ENCODE data around the gene C2CD4D. TPM values are rescaled to one million over a fixed set of nuclear protein-coding genes. Genes with fewer than 3 reads are reported as not detected.
A peak's percentile ranks its signal among the peaks of the same experiment; 100 is the strongest.
"Not testable (repeated sequence)": the region's sequence is repeated elsewhere in the genome, so short reads cannot be mapped to it uniquely, and the experiment has no call there.

Gene C2CD4D
- 0.78 TPM for polyA plus RNA-seq
- long read RNA-seq, donor 1 = 0 reads
- long read RNA-seq, donor 2 = 0 reads
- long read RNA-seq, donor 3 = 0 reads
- long read RNA-seq, donor 4 = 0 reads
- long read RNA-seq, donor 5 = 0 reads
- long read RNA-seq, donor 6 = 0 reads
- long read RNA-seq, donor 7 = 0 reads
- long read RNA-seq, donor 8 = 0 reads
- long read RNA-seq, donor 9 = 0 reads
- long read RNA-seq, donor 10 = 0 reads
- long read RNA-seq, donor 11 = 0 reads

GRCh38 chr1:151839457-151840403 lies at the start of gene C2CD4D:
C2CD4D (minus strand) TSS chr1:151839820; CDS start chr1:151838989, 831 bp downstream.
- Histone ChIP-seq H3K4me1 (ENCODE audit: control insufficient read depth, insufficient read depth, low read length) (peaks cover 25% of the 10 kb centered on the region), H3K4me3 (ENCODE audit: low read length) (peak within 1 kb of the TSS; percentile 47), H3K36me3 (ENCODE audit: control insufficient read depth, insufficient read depth, low read length) (no peaks in the 10 kb centered on the region), H3K27ac (ENCODE audit: low read length) (peak within 1 kb of the TSS; percentile 70), H3K9me3 (ENCODE audit: control insufficient read depth, low read depth, low read length) (peaks cover 4% of the 10 kb centered on the region), H3K27me3 (ENCODE audit: control insufficient read depth, insufficient read depth, low read length) (peaks cover 30% of the 10 kb centered on the region)
- DNase-seq = peak; percentile 78 to 92
- no CpG with 5 or more reads among the region's 47 CpGs for WGBS (ENCODE audit: insufficient coverage, low lambda C conversion rate)

- Histone ChIP-seq H3K9me3 (ENCODE audit: control insufficient read depth, low read depth, low read length) (no peaks in the 10 kb centered on the region), H3K4me3 (ENCODE audit: low read length) (no peak overlapping the region), H3K36me3 (ENCODE audit: control insufficient read depth, insufficient read depth, low read length) (peaks cover 35% of the 10 kb centered on the region), H3K4me1 (ENCODE audit: control insufficient read depth, insufficient read depth, low read length) (no peaks in the 10 kb centered on the region), H3K27ac (ENCODE audit: low read length) (no peak overlapping the region), H3K27me3 (ENCODE audit: control insufficient read depth, insufficient read depth, low read length) (no peaks in the 10 kb centered on the region)
- no peak for DNase-seq
- no CpG with 5 or more reads among the region's 2 CpGs for WGBS (ENCODE audit: insufficient coverage, low lambda C conversion rate)
These were observed 49.5 kb upstream of the C2CD4D start for GRCh38 chr1:151888972-151889570.

- no peak for DNase-seq
These were observed 47.4 kb upstream of the C2CD4D start for GRCh38 chr1:151887028-151887427.

GRCh38 chr1:151885479-151885878 lies 45.9 kb upstream of the C2CD4D start:
- H3K27ac ChIP-seq (ENCODE audit: low read length) = no peak overlapping the region
- WGBS (ENCODE audit: insufficient coverage, low lambda C conversion rate) = no CpG with 5 or more reads among the region's 1 CpG
- no peaks in the 10 kb centered on the region for H3K4me1 ChIP-seq (ENCODE audit: control insufficient read depth, insufficient read depth, low read length)
- no peak overlapping the region for H3K4me3 ChIP-seq (ENCODE audit: low read length)
- H3K36me3 ChIP-seq (ENCODE audit: control insufficient read depth, insufficient read depth, low read length) = peaks cover 22% of the 10 kb centered on the region
- no peaks in the 10 kb centered on the region for H3K9me3 ChIP-seq (ENCODE audit: control insufficient read depth, low read depth, low read length)
- DNase-seq = no peak
- no peaks in the 10 kb centered on the region for H3K27me3 ChIP-seq (ENCODE audit: control insufficient read depth, insufficient read depth, low read length)

More at GRCh38 chr1:151887028-151887427, 47.4 kb upstream of the C2CD4D start:
- Histone ChIP-seq H3K4me3 (ENCODE audit: low read length) (no peak overlapping the region), H3K9me3 (ENCODE audit: control insufficient read depth, low read depth, low read length) (no peaks in the 10 kb centered on the region), H3K4me1 (ENCODE audit: control insufficient read depth, insufficient read depth, low read length) (no peaks in the 10 kb centered on the region), H3K36me3 (ENCODE audit: control insufficient read depth, insufficient read depth, low read length) (peaks cover 26% of the 10 kb centered on the region), H3K27ac (ENCODE audit: low read length) (no peak overlapping the region), H3K27me3 (ENCODE audit: control insufficient read depth, insufficient read depth, low read length) (no peaks in the 10 kb centered on the region)
- WGBS (ENCODE audit: insufficient coverage, low lambda C conversion rate) = no CpG with 5 or more reads among the region's 1 CpG

- H3K4me1 ChIP-seq (ENCODE audit: control insufficient read depth, insufficient read depth, low read length); H3K27ac ChIP-seq (ENCODE audit: low read length); H3K9me3 ChIP-seq (ENCODE audit: control insufficient read depth, low read depth, low read length); H3K27me3 ChIP-seq (ENCODE audit: control insufficient read depth, insufficient read depth, low read length); H3K4me3 ChIP-seq (ENCODE audit: low read length); DNase-seq: not testable (repeated sequence)
- H3K36me3 ChIP-seq (ENCODE audit: control insufficient read depth, insufficient read depth, low read length) = peaks cover 20% of the 10 kb centered on the region
- WGBS (ENCODE audit: insufficient coverage, low lambda C conversion rate) = 100% methylated on average over 2 of the region's 5 CpGs
These were observed 45.3 kb upstream of the C2CD4D start for GRCh38 chr1:151884879-151885278.

- DNase-seq = not testable (repeated sequence)
- WGBS (ENCODE audit: insufficient coverage, low lambda C conversion rate) = no CpG with 5 or more reads among the region's 3 CpGs
- H3K36me3 ChIP-seq (ENCODE audit: control insufficient read depth, insufficient read depth, low read length) = peaks cover 20% of the 10 kb centered on the region
These were observed 44.8 kb upstream of the C2CD4D start for GRCh38 chr1:151884445-151884844.

GRCh38 chr1:151883898-151884297 lies 44.3 kb upstream of the C2CD4D start:
- H3K4me3 ChIP-seq (ENCODE audit: low read length); H3K27ac ChIP-seq (ENCODE audit: low read length); H3K4me1 ChIP-seq (ENCODE audit: control insufficient read depth, insufficient read depth, low read length); H3K27me3 ChIP-seq (ENCODE audit: control insufficient read depth, insufficient read depth, low read length); H3K9me3 ChIP-seq (ENCODE audit: control insufficient read depth, low read depth, low read length); DNase-seq: not testable (repeated sequence)
- WGBS (ENCODE audit: insufficient coverage, low lambda C conversion rate) = no CpG with 5 or more reads among the region's 4 CpGs
- peaks cover 16% of the 10 kb centered on the region for H3K36me3 ChIP-seq (ENCODE audit: control insufficient read depth, insufficient read depth, low read length)

More at GRCh38 chr1:151884445-151884844, 44.8 kb upstream of the C2CD4D start:
- H3K4me3 ChIP-seq (ENCODE audit: low read length); H3K9me3 ChIP-seq (ENCODE audit: control insufficient read depth, low read depth, low read length); H3K27ac ChIP-seq (ENCODE audit: low read length); H3K4me1 ChIP-seq (ENCODE audit: control insufficient read depth, insufficient read depth, low read length); H3K27me3 ChIP-seq (ENCODE audit: control insufficient read depth, insufficient read depth, low read length): not testable (repeated sequence)

- not testable (repeated sequence) for H3K4me1 ChIP-seq (ENCODE audit: control insufficient read depth, insufficient read depth, low read length); H3K27ac ChIP-seq (ENCODE audit: low read length); H3K4me3 ChIP-seq (ENCODE audit: low read length); H3K9me3 ChIP-seq (ENCODE audit: control insufficient read depth, low read depth, low read length); H3K27me3 ChIP-seq (ENCODE audit: control insufficient read depth, insufficient read depth, low read length); DNase-seq
- H3K36me3 ChIP-seq (ENCODE audit: control insufficient read depth, insufficient read depth, low read length) = peaks cover 17% of the 10 kb centered on the region
- WGBS (ENCODE audit: insufficient coverage, low lambda C conversion rate) = no CpG with 5 or more reads among the region's 5 CpGs
These were observed 43.3 kb upstream of the C2CD4D start for GRCh38 chr1:151882918-151883317.

GRCh38 chr1:151882466-151882865 lies 42.8 kb upstream of the C2CD4D start:
- Histone ChIP-seq H3K27ac (ENCODE audit: low read length) (no peak overlapping the region), H3K4me1 (ENCODE audit: control insufficient read depth, insufficient read depth, low read length) (no peaks in the 10 kb centered on the region), H3K36me3 (ENCODE audit: control insufficient read depth, insufficient read depth, low read length) (peaks cover 14% of the 10 kb centered on the region), H3K4me3 (ENCODE audit: low read length) (no peak overlapping the region), H3K9me3 (ENCODE audit: control insufficient read depth, low read depth, low read length) (no peaks in the 10 kb centered on the region), H3K27me3 (ENCODE audit: control insufficient read depth, insufficient read depth, low read length) (no peaks in the 10 kb centered on the region)
- DNase-seq = no peak
- WGBS (ENCODE audit: insufficient coverage, low lambda C conversion rate) = no CpG with 5 or more reads among the region's 2 CpGs

- Histone ChIP-seq H3K36me3 (ENCODE audit: control insufficient read depth, insufficient read depth, low read length) (peaks cover 15% of the 10 kb centered on the region), H3K27ac (ENCODE audit: low read length) (no peak overlapping the region)
- 100% methylated on average over 1 of the region's 2 CpGs for WGBS (ENCODE audit: insufficient coverage, low lambda C conversion rate)
These were observed 41.9 kb upstream of the C2CD4D start for GRCh38 chr1:151881479-151881878.

More at GRCh38 chr1:151881479-151881878, 41.9 kb upstream of the C2CD4D start:
- no peak for DNase-seq
- no peaks in the 10 kb centered on the region for H3K27me3 ChIP-seq (ENCODE audit: control insufficient read depth, insufficient read depth, low read length)
- no peak overlapping the region for H3K4me3 ChIP-seq (ENCODE audit: low read length)
- no peaks in the 10 kb centered on the region for H3K4me1 ChIP-seq (ENCODE audit: control insufficient read depth, insufficient read depth, low read length)
- no peaks in the 10 kb centered on the region for H3K9me3 ChIP-seq (ENCODE audit: control insufficient read depth, low read depth, low read length)
